ENCODE measurements around the gene IDNK.
"Not testable (repeated sequence)": the region's sequence is repeated elsewhere in the genome, so short reads cannot be mapped to it uniquely, and the experiment has no call there.

IDNK gene

GRCh38 chr9:83622939-83623678, at the start of gene IDNK:
TSS of gene IDNK (plus strand) at chr9:83623143. CDS start at chr9:83623172, 29 bp downstream.
- DNase-seq (ENCODE audit: low spot score), result peak; percentile 79

- DNase-seq (ENCODE audit: low spot score), result no peak
These were observed 48.5 kb upstream of the IDNK start for GRCh38 chr9:83574482-83574881.

GRCh38 chr9:83582029-83582428, 40.9 kb upstream of the IDNK start:
- no peak for DNase-seq (ENCODE audit: low spot score)

GRCh38 chr9:83583151-83584014, 39.6 kb upstream of the IDNK start:
- peak; percentile 43 for DNase-seq (ENCODE audit: low spot score)

GRCh38 chr9:83584995-83585394, 37.9 kb upstream of the IDNK start:
- no peak for DNase-seq (ENCODE audit: low spot score)

- DNase-seq (ENCODE audit: low spot score), result no peak
These were observed 34.7 kb upstream of the IDNK start for GRCh38 chr9:83588256-83588655.

GRCh38 chr9:83596899-83597504, 25.9 kb upstream of the IDNK start:
- DNase-seq (ENCODE audit: low spot score), result peak; percentile 52

- no peak for DNase-seq (ENCODE audit: low spot score)
These were observed 24.5 kb upstream of the IDNK start for GRCh38 chr9:83598487-83598886.

GRCh38 chr9:83599071-83599470, 23.9 kb upstream of the IDNK start:
- DNase-seq (ENCODE audit: low spot score), result no peak

GRCh38 chr9:83601463-83601862, 21.5 kb upstream of the IDNK start:
- no peak for DNase-seq (ENCODE audit: low spot score)

- DNase-seq (ENCODE audit: low spot score), result not testable (repeated sequence)
These were observed 15.3 kb upstream of the IDNK start for GRCh38 chr9:83607620-83608019.

GRCh38 chr9:83613298-83613697, 9.6 kb upstream of the IDNK start:
- DNase-seq (ENCODE audit: low spot score), result not testable (repeated sequence)

- DNase-seq (ENCODE audit: low spot score), result no peak
These were observed 5.6 kb upstream of the IDNK start for GRCh38 chr9:83617299-83617698.

GRCh38 chr9:83620841-83621636, 1.9 kb upstream of the IDNK start:
- DNase-seq (ENCODE audit: low spot score), result peak; percentile 38

GRCh38 chr9:83622433-83622938, 457 bp upstream of the IDNK start:
- DNase-seq (ENCODE audit: low spot score), result peak; percentile 62

GRCh38 chr9:83623679-83624076, 735 bp downstream of the IDNK start:
- DNase-seq (ENCODE audit: low spot score), result peak; percentile 10

- DNase-seq (ENCODE audit: low spot score), result no peak
These were observed 2.2 kb downstream of the IDNK start for GRCh38 chr9:83625178-83625577.

GRCh38 chr9:83628540-83628939, 5.6 kb downstream of the IDNK start:
- no peak for DNase-seq (ENCODE audit: low spot score)

GRCh38 chr9:83629433-83630104, 6.6 kb downstream of the IDNK start:
- DNase-seq (ENCODE audit: low spot score), result no peak

GRCh38 chr9:83630938-83631457, 8.1 kb downstream of the IDNK start:
- no peak for DNase-seq (ENCODE audit: low spot score)

- no peak for DNase-seq (ENCODE audit: low spot score)
These were observed 10.3 kb downstream of the IDNK start for GRCh38 chr9:83633255-83633654.

Data from germinal center (tissue), 1 donor.